ENCODE results near the gene AKR1B15.

DNA sequence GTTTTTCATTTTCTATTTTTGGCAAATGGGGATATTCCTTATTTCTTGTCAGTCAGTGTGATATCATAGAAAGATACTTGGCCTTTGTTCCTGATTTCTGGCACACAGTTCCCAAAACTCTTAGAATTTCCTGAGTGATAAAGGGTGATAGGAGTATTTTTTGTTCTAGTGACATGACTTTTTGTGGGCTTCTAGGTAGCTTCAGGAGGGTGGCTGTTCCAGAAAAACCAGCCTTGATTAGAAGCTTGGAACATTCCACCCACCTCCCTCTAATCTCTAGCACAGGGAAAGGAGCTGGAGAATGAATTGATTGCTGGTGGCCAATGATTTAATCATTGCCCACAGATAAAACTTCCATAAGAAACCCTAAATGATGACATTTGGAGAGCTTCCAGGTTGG is 80.5 kb downstream of the AKR1B15 start:
- TF ChIP-seq POLR2A (IDR thresholded peaks at IDR 0.05) = no peak
- TF ChIP-seq, protein P1, sequence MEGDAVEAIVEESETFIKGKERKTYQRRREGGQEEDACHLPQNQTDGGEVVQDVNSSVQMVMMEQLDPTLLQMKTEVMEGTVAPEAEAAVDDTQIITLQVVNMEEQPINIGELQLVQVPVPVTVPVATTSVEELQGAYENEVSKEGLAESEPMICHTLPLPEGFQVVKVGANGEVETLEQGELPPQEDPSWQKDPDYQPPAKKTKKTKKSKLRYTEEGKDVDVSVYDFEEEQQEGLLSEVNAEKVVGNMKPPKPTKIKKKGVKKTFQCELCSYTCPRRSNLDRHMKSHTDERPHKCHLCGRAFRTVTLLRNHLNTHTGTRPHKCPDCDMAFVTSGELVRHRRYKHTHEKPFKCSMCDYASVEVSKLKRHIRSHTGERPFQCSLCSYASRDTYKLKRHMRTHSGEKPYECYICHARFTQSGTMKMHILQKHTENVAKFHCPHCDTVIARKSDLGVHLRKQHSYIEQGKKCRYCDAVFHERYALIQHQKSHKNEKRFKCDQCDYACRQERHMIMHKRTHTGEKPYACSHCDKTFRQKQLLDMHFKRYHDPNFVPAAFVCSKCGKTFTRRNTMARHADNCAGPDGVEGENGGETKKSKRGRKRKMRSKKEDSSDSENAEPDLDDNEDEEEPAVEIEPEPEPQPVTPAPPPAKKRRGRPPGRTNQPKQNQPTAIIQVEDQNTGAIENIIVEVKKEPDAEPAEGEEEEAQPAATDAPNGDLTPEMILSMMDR (IDR thresholded peaks at IDR 0.05) = no peak
- no peak for TF ChIP-seq EP300 (IDR thresholded peaks at IDR 0.05)
